Endometrial microvascular endothelial cells (primary cell): ENCODE results near the gene BPIFB4. TPM values are rescaled to one million over a fixed set of nuclear protein-coding genes. Genes with fewer than 3 reads are reported as not detected.

Experiments used
- in situ Hi-C: cut with HindIII; loops from 2 replicates; pipeline ENCODE4 v1.10.0; 2017; ENCODE audit warnings: low sequenced_read_pairs, low pct_unique_long_range_greater_than_20kb; ENCODE audit errors: inconsistent ontology term
- total RNA-seq: library from RNA; depleted of rRNA; stranded (reverse); fragments of >200 nt; gene quantifications from one replicate; pipeline ENCODE4 v1.2.3, GENCODE V29; 2015; ENCODE audit errors: inconsistent ontology term

BPIFB4 gene
- total RNA-seq, 1 donor from 2014 or later: not detected

DNA sequence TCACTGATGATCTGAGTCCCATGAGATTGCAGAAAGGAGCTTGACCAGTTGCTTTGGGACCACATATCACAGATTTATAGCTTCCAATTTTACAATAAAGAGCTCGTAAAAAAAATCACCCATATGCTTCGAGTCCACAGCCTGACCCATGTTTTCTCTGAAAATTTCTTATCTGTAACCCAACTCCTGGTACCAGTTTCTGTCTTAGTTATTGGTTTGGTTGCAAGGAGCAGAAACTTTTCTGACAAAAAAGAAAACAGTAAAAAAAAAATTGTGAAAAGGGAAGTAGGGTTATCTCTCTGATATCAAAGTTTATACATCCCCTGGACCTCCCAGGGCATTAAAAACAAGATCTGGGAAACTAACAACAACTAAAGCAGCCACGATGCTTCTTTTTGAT, 57.8 kb downstream of the BPIFB4 start:
- in situ Hi-C loops: no loop called here

DNA sequence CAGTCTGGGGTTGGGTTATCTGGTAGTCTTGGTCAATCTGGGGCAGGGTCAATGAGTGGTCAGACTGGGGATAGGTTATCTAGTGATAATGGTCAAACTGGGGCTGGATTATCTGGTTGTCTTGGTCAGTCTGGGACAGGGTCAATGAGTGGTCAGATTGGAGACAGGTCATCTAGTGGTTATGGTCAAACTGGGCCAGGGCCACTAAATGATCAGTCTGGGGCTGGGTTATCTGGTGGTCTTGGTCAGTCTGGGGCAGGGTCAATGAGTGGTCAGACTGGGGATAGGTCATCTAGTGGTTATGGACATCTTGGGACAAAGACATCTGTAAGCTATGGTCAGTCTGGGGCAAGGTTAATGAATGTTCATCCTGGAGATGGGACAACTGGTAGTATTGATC, 60.0 kb downstream of the BPIFB4 start:
- in situ Hi-C loops: no loop called here

DNA sequence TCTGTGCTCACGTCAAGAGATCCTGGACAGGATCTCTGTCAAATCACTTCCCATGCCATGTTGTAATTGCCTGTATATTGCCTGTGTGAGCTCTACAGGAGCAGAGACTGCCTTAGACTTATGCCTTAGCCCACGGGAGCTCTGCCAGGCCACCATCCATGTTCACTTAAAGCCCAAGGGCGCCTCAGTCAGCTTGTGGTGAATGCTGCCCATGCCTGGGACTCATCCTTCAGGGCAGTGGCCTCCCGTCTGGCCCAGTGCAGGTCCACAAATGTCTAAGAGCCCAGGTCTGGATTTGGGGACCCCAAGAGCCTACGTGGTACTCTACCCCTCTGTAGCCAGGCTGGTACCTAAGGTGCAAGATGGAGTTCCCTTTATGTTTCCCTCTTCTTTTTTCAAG, 66.1 kb downstream of the BPIFB4 start:
- in situ Hi-C loops: no loop called here

DNA sequence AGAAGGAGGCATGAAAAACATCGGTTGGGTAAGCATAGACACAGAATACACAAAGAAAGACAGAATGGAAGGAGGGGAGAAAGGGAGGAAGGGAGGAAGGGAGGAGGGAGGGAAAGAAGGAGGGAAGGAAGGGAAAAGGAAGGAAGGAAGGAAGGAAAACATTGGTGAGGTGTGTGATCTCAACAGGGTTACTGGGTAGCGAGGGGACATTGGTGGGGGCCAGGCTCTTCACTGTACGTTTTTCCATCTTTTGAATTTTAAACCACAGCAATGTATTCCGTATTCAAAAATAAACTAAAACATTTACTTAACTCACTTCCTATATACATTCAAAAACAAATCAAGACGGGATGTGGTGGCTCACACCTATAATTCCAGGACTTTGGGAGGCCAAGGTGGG, 67.9 kb downstream of the BPIFB4 start:
- in situ Hi-C loops: no loop called here

DNA sequence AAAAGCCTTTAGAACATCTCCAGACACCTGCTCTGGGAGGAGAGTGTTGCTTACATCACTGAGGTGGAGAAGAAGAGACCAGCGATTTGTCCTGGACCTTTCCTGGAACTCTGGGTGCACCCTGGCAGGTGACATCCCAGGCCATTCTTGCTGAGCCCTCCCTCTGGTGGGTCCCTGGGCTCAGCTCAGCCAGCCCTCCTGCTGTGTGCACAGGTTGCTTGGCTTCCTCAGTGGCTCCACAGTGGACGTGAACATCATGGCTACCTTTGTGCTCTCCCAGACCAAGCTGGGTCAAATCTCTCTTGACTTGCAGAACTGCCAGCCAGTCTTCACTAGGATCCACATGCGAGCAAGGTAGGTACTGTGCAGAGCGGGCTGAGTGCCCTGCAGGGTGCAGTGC, 68.6 kb downstream of the BPIFB4 start:
- in situ Hi-C loops: no loop called here

DNA sequence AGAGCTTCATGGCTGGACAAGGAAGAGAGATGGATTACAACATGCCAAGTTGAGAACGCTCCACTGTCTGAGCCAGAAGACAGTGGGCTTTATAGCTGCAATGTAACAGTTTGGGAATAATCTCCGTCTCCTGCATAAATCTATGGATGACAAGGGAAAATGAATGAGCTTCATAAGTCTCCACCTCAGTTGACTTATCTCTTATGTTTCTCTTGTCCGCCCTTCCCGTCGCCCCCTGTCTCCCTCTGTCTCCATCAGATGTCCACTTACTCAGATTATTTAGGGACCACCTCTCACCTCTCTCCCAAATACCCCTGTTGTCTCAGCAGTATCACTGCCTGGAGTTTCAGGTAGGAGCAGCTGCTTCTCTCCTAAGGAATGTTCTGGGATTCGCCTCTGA, 74.8 kb downstream of the BPIFB4 start:
- in situ Hi-C loops: no loop called here

DNA sequence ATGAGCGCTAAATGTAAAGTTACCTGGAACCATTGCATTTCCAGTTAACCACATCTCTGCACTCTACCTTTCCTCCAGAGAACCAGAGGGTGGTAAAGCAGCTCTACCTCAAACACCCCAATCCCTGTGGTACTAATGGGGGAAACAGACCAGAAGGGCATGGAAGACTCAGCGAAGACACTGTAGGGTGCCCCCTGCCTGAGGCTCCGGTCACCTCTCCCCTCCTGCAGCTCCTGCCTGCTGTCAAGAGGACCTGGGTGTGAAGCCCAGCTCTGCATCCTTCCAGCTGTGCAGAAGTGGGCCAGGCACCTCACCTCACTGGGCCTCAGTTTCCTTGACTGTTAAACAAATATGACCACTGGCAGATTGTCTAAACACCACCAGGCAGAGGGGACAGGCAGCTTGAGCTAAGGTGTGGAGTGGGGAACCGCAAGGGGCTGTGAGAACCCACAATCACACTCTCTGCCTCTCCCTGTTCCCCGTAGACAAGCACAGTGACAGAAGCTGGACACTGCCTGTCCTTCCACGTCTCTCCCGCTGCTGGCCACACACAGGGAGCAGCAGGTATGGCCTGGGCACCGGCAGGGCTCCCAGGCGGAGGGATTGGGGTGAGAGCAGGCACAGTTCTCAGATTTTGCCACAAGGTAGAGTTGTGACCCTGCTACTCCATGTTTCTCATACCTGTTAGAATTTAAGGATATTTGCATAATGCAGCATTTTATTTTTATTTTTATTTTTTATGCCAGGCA, 79.4 kb downstream of the BPIFB4 start:
- in situ Hi-C loops: no loop called here

DNA sequence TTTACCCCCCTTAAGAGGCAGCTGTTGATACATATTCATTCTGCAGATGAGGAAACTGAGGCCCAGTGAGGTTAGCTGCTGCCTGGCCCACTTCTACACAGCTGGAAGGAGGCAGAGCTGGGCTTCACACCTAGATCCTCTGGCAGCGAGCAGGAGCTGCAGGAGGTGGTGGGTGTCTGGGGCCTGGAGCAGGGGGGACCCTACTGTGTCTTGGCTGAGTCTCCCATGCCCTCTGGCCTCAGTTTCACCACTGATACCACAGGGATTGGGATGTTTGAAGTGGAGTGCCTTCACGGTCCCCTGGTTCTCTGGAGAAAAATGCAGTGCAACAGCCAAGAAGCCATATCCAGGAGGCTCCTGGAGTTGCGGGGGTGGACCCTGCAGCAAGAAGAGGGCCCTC, 80.3 kb downstream of the BPIFB4 start:
- in situ Hi-C loops: no loop called here

DNA sequence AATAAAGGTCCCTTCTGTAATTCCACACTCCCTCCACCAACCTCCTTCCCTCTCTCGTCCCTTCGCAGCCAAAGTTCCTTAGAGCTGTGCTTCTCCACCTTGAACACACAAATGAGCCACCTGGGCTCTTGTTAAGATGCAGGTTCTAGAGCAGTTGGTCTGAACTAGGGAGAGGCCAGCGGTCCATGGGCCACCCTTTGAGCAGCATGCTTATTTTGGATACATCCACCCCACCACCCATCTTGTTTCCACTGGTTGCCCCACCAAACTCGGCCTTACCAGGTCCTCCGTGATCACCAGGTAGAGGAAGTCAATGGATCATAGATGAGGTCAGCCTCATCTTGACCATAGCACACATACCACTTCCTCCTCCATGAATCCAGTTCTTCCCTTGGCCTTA, 81.2 kb downstream of the BPIFB4 start:
- in situ Hi-C loops: no loop called here

Other genes with a start within 250 kb of the BPIFB4 start
- gene EFCAB8, start 220.7 kb upstream of the BPIFB4 start, total RNA-seq: not detected
- not detected for gene SUN5, start 75.2 kb upstream of the BPIFB4 start, total RNA-seq
- gene BPIFB2, start 71.9 kb upstream of the BPIFB4 start, total RNA-seq: not detected
- gene BPIFB6, start 48.0 kb upstream of the BPIFB4 start, total RNA-seq: not detected
- not detected for gene BPIFB3, start 25.7 kb upstream of the BPIFB4 start, total RNA-seq
- gene BPIFA2, start 88.5 kb downstream of the BPIFB4 start, total RNA-seq: not detected
- gene BPIFA3, start 137.7 kb downstream of the BPIFB4 start, total RNA-seq: not detected
- gene BPIFA1, start 156.4 kb downstream of the BPIFB4 start, total RNA-seq: not detected
- gene BPIFB1, start 203.6 kb downstream of the BPIFB4 start, total RNA-seq: not detected